Measurements from ENCODE around the gene VARS1. TPM values are rescaled to one million over a fixed set of nuclear protein-coding genes. Genes with fewer than 3 reads are reported as not detected.

VARS1 gene
- total RNA-seq, 2 experiments from 2014 or later, result 51.2 to 137 TPM

DNA sequence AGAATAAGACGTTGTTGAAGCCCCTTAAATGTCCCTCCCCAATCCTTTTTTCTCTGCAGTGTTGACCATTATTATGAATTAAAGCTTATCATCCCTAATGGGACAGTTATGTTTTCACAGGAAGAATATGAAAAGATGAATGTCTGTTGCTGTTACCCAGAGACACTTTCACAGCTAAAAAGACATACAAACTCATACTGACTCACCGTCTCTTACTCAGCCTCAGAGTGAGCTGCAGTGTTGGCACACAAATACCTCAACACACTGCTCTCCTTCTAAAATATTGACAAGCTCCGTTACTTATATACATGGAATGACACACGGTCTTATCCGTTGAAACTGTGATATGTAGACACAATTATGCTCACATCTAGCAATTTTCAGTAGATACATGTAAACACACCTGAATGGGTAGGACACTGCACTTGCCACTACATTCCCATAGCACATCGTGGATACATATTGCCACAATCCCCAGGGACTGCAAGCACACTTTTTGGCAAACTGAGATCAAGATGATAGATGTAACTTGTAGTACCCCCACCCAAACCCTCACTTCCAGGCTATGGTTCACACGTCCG is 42.7 kb downstream of the VARS1 start:
- Histone ChIP-seq H2AFZ (ENCODE audit: low read length) (no peak overlapping the region), H4K20me1 (ENCODE audit: insufficient read depth, low read length) (no peaks in the 10 kb centered on the region), H3K4me2 (ENCODE audit: low read length) (no peak overlapping the region), H3K9me3 (ENCODE audit: low read length) (no peaks in the 10 kb centered on the region), H3K4me1 (ENCODE audit: insufficient read depth, low read length, poor library complexity, severe bottlenecking) (no peaks in the 10 kb centered on the region), H3K36me3 (ENCODE audit: insufficient read depth, low read length) (peaks cover 19% of the 10 kb centered on the region), H3K4me3 (ENCODE audit: low read depth, low read length, poor library complexity, severe bottlenecking) (no peak overlapping the region), H3K9me2 (ENCODE audit: insufficient read depth, low read length) (no peaks in the 10 kb centered on the region), H3K27ac (ENCODE audit: low read depth, low read length, poor library complexity, severe bottlenecking) (no peak overlapping the region), H3K79me2 (ENCODE audit: insufficient read depth, low read depth, low read length) (no peaks in the 10 kb centered on the region)
- no TSS peak for BruUV-seq (replicated peaks)
- DNase-seq (ENCODE audit: low spot score), result no peak
- CTCF ChIA-PET (ENCODE audit: unreplicated experiment), result no interaction called here
- TF ChIP-seq, protein P1, sequence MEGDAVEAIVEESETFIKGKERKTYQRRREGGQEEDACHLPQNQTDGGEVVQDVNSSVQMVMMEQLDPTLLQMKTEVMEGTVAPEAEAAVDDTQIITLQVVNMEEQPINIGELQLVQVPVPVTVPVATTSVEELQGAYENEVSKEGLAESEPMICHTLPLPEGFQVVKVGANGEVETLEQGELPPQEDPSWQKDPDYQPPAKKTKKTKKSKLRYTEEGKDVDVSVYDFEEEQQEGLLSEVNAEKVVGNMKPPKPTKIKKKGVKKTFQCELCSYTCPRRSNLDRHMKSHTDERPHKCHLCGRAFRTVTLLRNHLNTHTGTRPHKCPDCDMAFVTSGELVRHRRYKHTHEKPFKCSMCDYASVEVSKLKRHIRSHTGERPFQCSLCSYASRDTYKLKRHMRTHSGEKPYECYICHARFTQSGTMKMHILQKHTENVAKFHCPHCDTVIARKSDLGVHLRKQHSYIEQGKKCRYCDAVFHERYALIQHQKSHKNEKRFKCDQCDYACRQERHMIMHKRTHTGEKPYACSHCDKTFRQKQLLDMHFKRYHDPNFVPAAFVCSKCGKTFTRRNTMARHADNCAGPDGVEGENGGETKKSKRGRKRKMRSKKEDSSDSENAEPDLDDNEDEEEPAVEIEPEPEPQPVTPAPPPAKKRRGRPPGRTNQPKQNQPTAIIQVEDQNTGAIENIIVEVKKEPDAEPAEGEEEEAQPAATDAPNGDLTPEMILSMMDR (conservative IDR thresholded peaks at IDR 0.05; ENCODE audit: low read length), result no peak
- no peak for TF ChIP-seq EZH2phosphoT487 (IDR thresholded peaks at IDR 0.05; ENCODE audit: borderline replicate concordance, low read depth, low read length)
- POLR2A ChIA-PET, result interaction anchor here (0.5 to 1.9 kb wide), 3 partner anchors 12 to 92 kb away, joined by 3 to 9 read pairs (median 6); partner anchors contain the start of gene MSH5
- intact Hi-C loops (cut with micrococcal nuclease; ENCODE audit: unreplicated experiment), result no loop called here

DNA sequence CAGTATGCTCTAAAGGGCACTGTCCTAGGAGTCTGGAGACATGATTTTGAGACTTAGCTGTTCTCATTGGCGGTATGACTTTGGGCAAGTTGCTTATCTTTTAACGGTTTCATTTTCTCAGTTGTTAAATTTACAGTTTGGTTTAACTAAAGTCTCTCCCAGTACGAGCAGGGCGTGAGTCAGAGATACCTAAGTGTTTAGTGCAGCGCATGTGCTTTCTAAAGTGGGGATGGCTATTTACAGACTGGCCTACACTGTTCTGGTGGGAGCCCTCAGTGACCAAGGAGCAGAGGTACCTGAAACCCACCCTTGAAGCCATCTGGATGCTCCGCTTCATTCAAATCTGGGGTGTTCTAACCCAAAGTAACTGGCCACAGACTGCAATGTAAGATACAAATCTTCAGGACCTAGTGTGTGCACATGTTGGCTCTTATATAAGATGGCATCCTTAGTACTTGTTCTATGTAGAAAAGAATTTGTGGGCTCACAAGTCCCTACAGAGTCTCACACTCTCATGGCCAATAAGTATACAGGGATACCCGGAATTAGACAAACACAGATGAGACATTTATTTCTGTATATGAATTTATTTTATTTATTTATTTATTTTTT is 45.0 kb downstream of the VARS1 start:
- H2AFZ ChIP-seq (ENCODE audit: low read length), result no peak overlapping the region
- CTCF ChIA-PET (ENCODE audit: unreplicated experiment), result no interaction called here
- intact Hi-C loops (cut with micrococcal nuclease; ENCODE audit: unreplicated experiment), result no loop called here
- no peaks in the 10 kb centered on the region for H3K9me3 ChIP-seq (ENCODE audit: low read length)
- TF ChIP-seq, protein P1 (conservative IDR thresholded peaks at IDR 0.05; ENCODE audit: low read length), result no peak
- TF ChIP-seq EZH2phosphoT487 (IDR thresholded peaks at IDR 0.05; ENCODE audit: borderline replicate concordance, low read depth, low read length), result no peak
- H3K9me2 ChIP-seq (ENCODE audit: insufficient read depth, low read length), result no peaks in the 10 kb centered on the region
- peaks cover 31% of the 10 kb centered on the region for H3K36me3 ChIP-seq (ENCODE audit: insufficient read depth, low read length)
- H3K79me2 ChIP-seq (ENCODE audit: insufficient read depth, low read depth, low read length), result no peaks in the 10 kb centered on the region
- no peak overlapping the region for H3K4me3 ChIP-seq (ENCODE audit: low read depth, low read length, poor library complexity, severe bottlenecking)
- no peaks in the 10 kb centered on the region for H3K4me1 ChIP-seq (ENCODE audit: insufficient read depth, low read length, poor library complexity, severe bottlenecking)
- no peaks in the 10 kb centered on the region for H4K20me1 ChIP-seq (ENCODE audit: insufficient read depth, low read length)
- no peak for DNase-seq (ENCODE audit: low spot score)
- H3K4me2 ChIP-seq (ENCODE audit: low read length), result no peak overlapping the region
- POLR2A ChIA-PET, result interaction anchor here (0.7 to 1.3 kb wide), 2 partner anchors 9 to 12 kb away, joined by 3 to 4 read pairs; no protein-coding TSS in a partner anchor
- no TSS peak for BruUV-seq (replicated peaks)
- no peak overlapping the region for H3K27ac ChIP-seq (ENCODE audit: low read depth, low read length, poor library complexity, severe bottlenecking)

Measured in OCI-LY7 (cell line).